A549 (cell line): ENCODE measurements around the gene KRTAP1-4. TPM values are rescaled to one million over a fixed set of nuclear protein-coding genes. Genes with fewer than 3 reads are reported as not detected.

Experiments used
- ATAC-seq, 2 experiments: fragments of 200-7000 bp in 1 of 2; fragments of >200 bp in 1 of 2; cut with Nextera tagmentation in 1 of 2; cut with Tn5 transposase in 1 of 2; 3 replicates each; pipeline versions ENCODE4 v1.8.0 to v1.9.1; 2018 to 2020; ENCODE audit warnings: mild to moderate bottlenecking in 1 of 2, moderate library complexity in 1 of 2
- CTCF ChIA-PET: fragments of 300-600 bp; sonication (Branson Sonifier 250); formaldehyde crosslinking; extraction: SDS; loops from one replicate; lab custom pipeline; 2021; ENCODE audit warnings: antibody characterized with exemption, inconsistent platforms; lab: Yijun Ruan, JAX
- POLR2A ChIA-PET: fragments of 350-600 bp; formaldehyde crosslinking; extraction: SDS; loops from one replicate; lab custom pipeline; 2021; ENCODE audit warnings: antibody characterized with exemption, inconsistent platforms; lab: Yijun Ruan, JAX
- DNase-seq, 2 experiments: peaks; one replicate each; pipeline versions ENCODE4 v3.0.0 to v3.0.0-alpha.2; 2011 to 2016; ENCODE audit warnings: low read depth in 1 of 2, low spot score in 1 of 2
- FAIRE-seq: peaks from 2 replicates; lab custom pipeline; 2011; peaks lifted over from hg19 to GRCh38; lab: Jason Lieb, UNC
- H3K27ac ChIP-seq, 2 experiments: fragments of >200 bp; sonication (Bioruptor Twin); formaldehyde crosslinking; 3 replicates each; pipeline ENCODE4 v1.5.1; 2016 to 2017
- H3K4me1 ChIP-seq: fragments of >200 bp; sonication (Bioruptor Twin); formaldehyde crosslinking; 3 replicates; pipeline ENCODE4 v1.6.1; 2016
- H3K4me2 ChIP-seq: fragments of >200 bp; sonication (Bioruptor Twin); formaldehyde crosslinking; 3 replicates; pipeline ENCODE4 v1.6.1; 2016
- H3K4me3 ChIP-seq: fragments of >200 bp; sonication (Bioruptor Twin); formaldehyde crosslinking; 3 replicates; pipeline ENCODE4 v1.5.1; 2016
- H3K9me3 ChIP-seq: fragments of >200 bp; sonication (Bioruptor Twin); formaldehyde crosslinking; 3 replicates; pipeline ENCODE4 v1.6.1; 2016
- CBX2 ChIP-seq: fragments of 200-600 bp; sonication (generic); IDR thresholded peaks from 2 replicates; pipeline ENCODE4 v1.6.1; 2016; ENCODE audit warnings: low read depth, mild to moderate bottlenecking, borderline replicate concordance
- ELK1 ChIP-seq: fragments of 150-350 bp; IDR thresholded peaks from 2 replicates; pipeline ENCODE4 v1.6.1; 2014; ENCODE audit warnings: low read depth, mild to moderate bottlenecking, low read length
- ESRRA ChIP-seq: fragments of 150-350 bp; IDR thresholded peaks from 2 replicates; pipeline ENCODE4 v1.6.1; 2014; ENCODE audit warnings: mild to moderate bottlenecking, low read length, borderline replicate concordance
- FOXS1 ChIP-seq: fragments of 250-450 bp; sonication (Bioruptor Pico); IDR thresholded peaks from 2 replicates; pipeline ENCODE4 v1.5.0; 2020; ENCODE audit warnings: mild to moderate bottlenecking, moderate library complexity
- GATA3 ChIP-seq: IDR thresholded peaks from 2 replicates; pipeline ENCODE4 v1.6.1; 2012; ENCODE audit warnings: borderline replicate concordance
- HES2 ChIP-seq: fragments of >200 bp; sonication (Bioruptor Twin); formaldehyde crosslinking; IDR thresholded peaks from 2 replicates; pipeline ENCODE4 v1.6.1; 2016
- MAX ChIP-seq: IDR thresholded peaks from 2 replicates; pipeline ENCODE4 v1.6.1; 2012
- PHF8 ChIP-seq: fragments of 200-600 bp; sonication (generic); IDR thresholded peaks from 2 replicates; pipeline ENCODE4 v1.6.1; 2016; ENCODE audit warnings: low read depth, mild to moderate bottlenecking, antibody characterized with exemption, moderate library complexity, borderline replicate concordance
- RAD21 ChIP-seq, 2 experiments: fragments of >200 bp in 1 of 2; sonication (Bioruptor Twin) in 1 of 2; formaldehyde crosslinking in 1 of 2; IDR thresholded peaks in 1 of 2; conservative IDR thresholded peaks in 1 of 2; 2 replicates in 1 of 2; 3 replicates in 1 of 2; pipeline ENCODE4 v1.6.1; 2012 to 2018; ENCODE audit warnings: inconsistent platforms in 1 of 2
- TFCP2L1 ChIP-seq: fragments of 250-450 bp; sonication (Bioruptor Pico); IDR thresholded peaks from 2 replicates; pipeline ENCODE4 v1.5.0; 2021; ENCODE audit warnings: mild to moderate bottlenecking
- USF2 ChIP-seq: fragments of 450-650 bp; IDR thresholded peaks from 2 replicates; pipeline ENCODE4 v1.6.1; 2014; ENCODE audit warnings: antibody characterized with exemption
- WGBS: methylation state at CpG from one replicate; pipeline ENCODE4 v1.1.6; 2017; ENCODE audit errors: missing lambda C conversion rate; 5-methylcytosine and 5-hydroxymethylcytosine counted together
- polyA plus RNA-seq, 4 experiments: library from polyadenylated mRNA; depleted of rRNA in 3 of 4; stranded (reverse); fragments of >200 nt; fragmentation: RNase III in 1 of 4; extraction: RNeasy Plus Mini Kit Qiagen cat#74134 plus additional on column Dnase treatment in 1 of 4; gene quantifications; 2 replicates in 3 of 4; 3 replicates in 1 of 4; pipeline ENCODE4 v1.2.3, GENCODE V29; 2011 to 2017
- small RNA-seq, 6 experiments: library from RNA; depleted of rRNA; stranded (forward); fragments of <200 nt; gene quantifications; one replicate each; pipeline ENCODE3, GENCODE V24; 2012
- TF ChIP-seq, protein P1 (sequence below): fragments of >200 bp; sonication (Bioruptor Twin); formaldehyde crosslinking; IDR thresholded peaks from 3 replicates; pipeline ENCODE4 v1.6.1; 2016
- TF ChIP-seq, protein P2 (sequence below): fragments of 200-600 bp; sonication (generic); IDR thresholded peaks from 2 replicates; pipeline ENCODE4 v1.6.1; 2016; ENCODE audit warnings: antibody characterized with exemption, mild to moderate bottlenecking, moderate library complexity

KRTAP1-4 gene
- polyA plus RNA-seq, 2 of the 4 experiments (the other 2 are of a cell fraction) = not detected

DNA sequence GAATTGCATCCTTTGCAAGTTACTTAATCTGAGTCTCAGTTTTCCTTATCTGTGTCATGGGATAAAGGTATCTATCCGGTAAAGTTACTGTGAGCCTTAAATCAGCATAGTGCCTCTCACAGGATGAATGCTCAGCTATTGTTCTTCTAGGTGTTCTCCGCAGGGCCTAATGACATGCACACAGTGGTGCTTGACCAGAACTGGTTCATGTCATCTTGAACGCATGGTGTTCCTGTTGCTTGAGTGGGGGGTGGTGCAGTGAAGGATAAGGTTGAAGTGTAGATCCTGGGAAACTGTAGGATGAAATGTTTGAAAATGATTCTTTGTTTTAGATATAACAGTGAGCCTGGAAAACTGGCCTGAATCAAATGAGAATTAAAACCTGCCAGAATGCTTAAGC is 49.9 kb downstream of the KRTAP1-4 start:
- Histone ChIP-seq H3K27ac (no peak overlapping the region), H3K4me2 (no peak overlapping the region), H3K4me1 (no peaks in the 10 kb centered on the region), H3K4me3 (no peak overlapping the region), H3K9me3 (no peaks in the 10 kb centered on the region)
- POLR2A ChIA-PET = no interaction called here
- no peak for TF ChIP-seq TFCP2L1 (CRISPR knock-in tag)
- no peak for TF ChIP-seq GATA3
- TF ChIP-seq CBX2 = no peak
- TF ChIP-seq HES2 = no peak
- TF ChIP-seq, protein P1, sequence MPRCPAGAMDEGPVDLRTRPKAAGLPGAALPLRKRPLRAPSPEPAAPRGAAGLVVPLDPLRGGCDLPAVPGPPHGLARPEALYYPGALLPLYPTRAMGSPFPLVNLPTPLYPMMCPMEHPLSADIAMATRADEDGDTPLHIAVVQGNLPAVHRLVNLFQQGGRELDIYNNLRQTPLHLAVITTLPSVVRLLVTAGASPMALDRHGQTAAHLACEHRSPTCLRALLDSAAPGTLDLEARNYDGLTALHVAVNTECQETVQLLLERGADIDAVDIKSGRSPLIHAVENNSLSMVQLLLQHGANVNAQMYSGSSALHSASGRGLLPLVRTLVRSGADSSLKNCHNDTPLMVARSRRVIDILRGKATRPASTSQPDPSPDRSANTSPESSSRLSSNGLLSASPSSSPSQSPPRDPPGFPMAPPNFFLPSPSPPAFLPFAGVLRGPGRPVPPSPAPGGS = no peak
- no peak for TF ChIP-seq PHF8
- no peak for TF ChIP-seq FOXS1
- no peak for TF ChIP-seq ELK1
- TF ChIP-seq ESRRA = no peak
- TF ChIP-seq USF2 = no peak
- no peak for TF ChIP-seq RAD21 (conservative IDR thresholded peaks at IDR 0.05 in 1 of 2, IDR thresholded peaks at IDR 0.05 in 1 of 2)
- no peak for TF ChIP-seq MAX
- TF ChIP-seq, protein P2, sequence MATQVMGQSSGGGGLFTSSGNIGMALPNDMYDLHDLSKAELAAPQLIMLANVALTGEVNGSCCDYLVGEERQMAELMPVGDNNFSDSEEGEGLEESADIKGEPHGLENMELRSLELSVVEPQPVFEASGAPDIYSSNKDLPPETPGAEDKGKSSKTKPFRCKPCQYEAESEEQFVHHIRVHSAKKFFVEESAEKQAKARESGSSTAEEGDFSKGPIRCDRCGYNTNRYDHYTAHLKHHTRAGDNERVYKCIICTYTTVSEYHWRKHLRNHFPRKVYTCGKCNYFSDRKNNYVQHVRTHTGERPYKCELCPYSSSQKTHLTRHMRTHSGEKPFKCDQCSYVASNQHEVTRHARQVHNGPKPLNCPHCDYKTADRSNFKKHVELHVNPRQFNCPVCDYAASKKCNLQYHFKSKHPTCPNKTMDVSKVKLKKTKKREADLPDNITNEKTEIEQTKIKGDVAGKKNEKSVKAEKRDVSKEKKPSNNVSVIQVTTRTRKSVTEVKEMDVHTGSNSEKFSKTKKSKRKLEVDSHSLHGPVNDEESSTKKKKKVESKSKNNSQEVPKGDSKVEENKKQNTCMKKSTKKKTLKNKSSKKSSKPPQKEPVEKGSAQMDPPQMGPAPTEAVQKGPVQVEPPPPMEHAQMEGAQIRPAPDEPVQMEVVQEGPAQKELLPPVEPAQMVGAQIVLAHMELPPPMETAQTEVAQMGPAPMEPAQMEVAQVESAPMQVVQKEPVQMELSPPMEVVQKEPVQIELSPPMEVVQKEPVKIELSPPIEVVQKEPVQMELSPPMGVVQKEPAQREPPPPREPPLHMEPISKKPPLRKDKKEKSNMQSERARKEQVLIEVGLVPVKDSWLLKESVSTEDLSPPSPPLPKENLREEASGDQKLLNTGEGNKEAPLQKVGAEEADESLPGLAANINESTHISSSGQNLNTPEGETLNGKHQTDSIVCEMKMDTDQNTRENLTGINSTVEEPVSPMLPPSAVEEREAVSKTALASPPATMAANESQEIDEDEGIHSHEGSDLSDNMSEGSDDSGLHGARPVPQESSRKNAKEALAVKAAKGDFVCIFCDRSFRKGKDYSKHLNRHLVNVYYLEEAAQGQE = no peak
- CTCF ChIA-PET = interaction anchor here (0.8 to 2.1 kb wide), 6 partner anchors 17 to 683 kb away, joined by 3 to 6 read pairs (median 3); no protein-coding TSS in a partner anchor
- ATAC-seq (no peak), DNase-seq (no peak), FAIRE-seq (no peak)
- 84% methylated on average over 3 of the region's 3 CpGs for WGBS

Small RNA genes within 50 kb of the gene (small RNA-seq; reads per million reads assigned to genes)
- gene KRTAP3-4P = 0 reads per million in 6 experiments

Other genes starting within 250 kb of the KRTAP1-4 start
Only the 30 nearest of the 38 such genes appear.
- gene KRT12, start 163.0 kb downstream of the KRTAP1-4 start, polyA plus RNA-seq (2011; rRNA removed) = not detected in 2 replicates
- not detected in 3 replicates for gene KRT12, start 163.0 kb downstream of the KRTAP1-4 start, polyA plus RNA-seq (2017; fragmentation: RNase III; extraction: RNeasy Plus Mini Kit Qiagen cat#74134 plus additional on column Dnase treatment)
- 0.28 and 0.34 TPM in 2 replicates for gene KRT20, start 145.0 kb downstream of the KRTAP1-4 start, polyA plus RNA-seq (2011; rRNA removed)
- gene KRT20, start 145.0 kb downstream of the KRTAP1-4 start, polyA plus RNA-seq (2017; fragmentation: RNase III; extraction: RNeasy Plus Mini Kit Qiagen cat#74134 plus additional on column Dnase treatment) = not detected in 3 replicates
- not detected in 2 replicates for gene KRT23, start 92.5 kb downstream of the KRTAP1-4 start, polyA plus RNA-seq (2011; rRNA removed)
- gene KRT23, start 92.5 kb downstream of the KRTAP1-4 start, polyA plus RNA-seq (2017; fragmentation: RNase III; extraction: RNeasy Plus Mini Kit Qiagen cat#74134 plus additional on column Dnase treatment) = not detected in 3 replicates
- gene KRT39, start 63.2 kb downstream of the KRTAP1-4 start, polyA plus RNA-seq (2011; rRNA removed) = not detected in 2 replicates
- gene KRT39, start 63.2 kb downstream of the KRTAP1-4 start, polyA plus RNA-seq (2017; fragmentation: RNase III; extraction: RNeasy Plus Mini Kit Qiagen cat#74134 plus additional on column Dnase treatment) = not detected in 3 replicates
- gene KRT40, start 45.9 kb downstream of the KRTAP1-4 start, polyA plus RNA-seq (2011; rRNA removed) = not detected in 2 replicates
- not detected in 3 replicates for gene KRT40, start 45.9 kb downstream of the KRTAP1-4 start, polyA plus RNA-seq (2017; fragmentation: RNase III; extraction: RNeasy Plus Mini Kit Qiagen cat#74134 plus additional on column Dnase treatment)
- not detected in 2 replicates for gene KRTAP3-3, start 36.0 kb downstream of the KRTAP1-4 start, polyA plus RNA-seq (2011; rRNA removed)
- not detected in 3 replicates for gene KRTAP3-3, start 36.0 kb downstream of the KRTAP1-4 start, polyA plus RNA-seq (2017; fragmentation: RNase III; extraction: RNeasy Plus Mini Kit Qiagen cat#74134 plus additional on column Dnase treatment)
- not detected in 2 replicates for gene KRTAP3-2, start 30.3 kb downstream of the KRTAP1-4 start, polyA plus RNA-seq (2011; rRNA removed)
- not detected in 3 replicates for gene KRTAP3-2, start 30.3 kb downstream of the KRTAP1-4 start, polyA plus RNA-seq (2017; fragmentation: RNase III; extraction: RNeasy Plus Mini Kit Qiagen cat#74134 plus additional on column Dnase treatment)
- gene KRTAP3-1, start 21.1 kb downstream of the KRTAP1-4 start, polyA plus RNA-seq (2011; rRNA removed) = not detected in 2 replicates
- not detected in 3 replicates for gene KRTAP3-1, start 21.1 kb downstream of the KRTAP1-4 start, polyA plus RNA-seq (2017; fragmentation: RNase III; extraction: RNeasy Plus Mini Kit Qiagen cat#74134 plus additional on column Dnase treatment)
- gene KRTAP1-5, start 3.0 kb downstream of the KRTAP1-4 start, polyA plus RNA-seq (2011; rRNA removed) = not detected in 2 replicates
- gene KRTAP1-5, start 3.0 kb downstream of the KRTAP1-4 start, polyA plus RNA-seq (2017; fragmentation: RNase III; extraction: RNeasy Plus Mini Kit Qiagen cat#74134 plus additional on column Dnase treatment) = not detected in 3 replicates
- not detected in 2 replicates for gene KRTAP1-3, start 4.7 kb upstream of the KRTAP1-4 start, polyA plus RNA-seq (2011; rRNA removed)
- gene KRTAP1-3, start 4.7 kb upstream of the KRTAP1-4 start, polyA plus RNA-seq (2017; fragmentation: RNase III; extraction: RNeasy Plus Mini Kit Qiagen cat#74134 plus additional on column Dnase treatment) = not detected in 3 replicates
- gene KRTAP1-1, start 11.3 kb upstream of the KRTAP1-4 start, polyA plus RNA-seq (2011; rRNA removed) = not detected in 2 replicates
- not detected in 3 replicates for gene KRTAP1-1, start 11.3 kb upstream of the KRTAP1-4 start, polyA plus RNA-seq (2017; fragmentation: RNase III; extraction: RNeasy Plus Mini Kit Qiagen cat#74134 plus additional on column Dnase treatment)
- not detected in 2 replicates for gene KRTAP2-1, start 17.1 kb upstream of the KRTAP1-4 start, polyA plus RNA-seq (2011; rRNA removed)
- gene KRTAP2-1, start 17.1 kb upstream of the KRTAP1-4 start, polyA plus RNA-seq (2017; fragmentation: RNase III; extraction: RNeasy Plus Mini Kit Qiagen cat#74134 plus additional on column Dnase treatment) = not detected in 3 replicates
- not detected in 2 replicates for gene KRTAP2-2, start 25.0 kb upstream of the KRTAP1-4 start, polyA plus RNA-seq (2011; rRNA removed)
- gene KRTAP2-2, start 25.0 kb upstream of the KRTAP1-4 start, polyA plus RNA-seq (2017; fragmentation: RNase III; extraction: RNeasy Plus Mini Kit Qiagen cat#74134 plus additional on column Dnase treatment) = not detected in 3 replicates
- gene KRTAP2-3, start 29.9 kb upstream of the KRTAP1-4 start, polyA plus RNA-seq (2011; rRNA removed) = not detected in 2 replicates
- 0.10 TPM in 1 of 3 replicates, not detected in the others for gene KRTAP2-3, start 29.9 kb upstream of the KRTAP1-4 start, polyA plus RNA-seq (2017; fragmentation: RNase III; extraction: RNeasy Plus Mini Kit Qiagen cat#74134 plus additional on column Dnase treatment)
- not detected in 2 replicates for gene KRTAP2-4, start 35.7 kb upstream of the KRTAP1-4 start, polyA plus RNA-seq (2011; rRNA removed)
- not detected in 3 replicates for gene KRTAP2-4, start 35.7 kb upstream of the KRTAP1-4 start, polyA plus RNA-seq (2017; fragmentation: RNase III; extraction: RNeasy Plus Mini Kit Qiagen cat#74134 plus additional on column Dnase treatment)
- not detected in 2 replicates for gene KRTAP4-7, start 54.0 kb upstream of the KRTAP1-4 start, polyA plus RNA-seq (2011; rRNA removed)
- not detected in 3 replicates for gene KRTAP4-7, start 54.0 kb upstream of the KRTAP1-4 start, polyA plus RNA-seq (2017; fragmentation: RNase III; extraction: RNeasy Plus Mini Kit Qiagen cat#74134 plus additional on column Dnase treatment)
- not detected in 2 replicates for gene KRTAP4-8, start 67.9 kb upstream of the KRTAP1-4 start, polyA plus RNA-seq (2011; rRNA removed)
- gene KRTAP4-8, start 67.9 kb upstream of the KRTAP1-4 start, polyA plus RNA-seq (2017; fragmentation: RNase III; extraction: RNeasy Plus Mini Kit Qiagen cat#74134 plus additional on column Dnase treatment) = not detected in 3 replicates
- not detected in 2 replicates for gene KRTAP4-16, start 72.0 kb upstream of the KRTAP1-4 start, polyA plus RNA-seq (2011; rRNA removed)
- not detected in 3 replicates for gene KRTAP4-16, start 72.0 kb upstream of the KRTAP1-4 start, polyA plus RNA-seq (2017; fragmentation: RNase III; extraction: RNeasy Plus Mini Kit Qiagen cat#74134 plus additional on column Dnase treatment)
- gene KRTAP4-9, start 75.2 kb upstream of the KRTAP1-4 start, polyA plus RNA-seq (2011; rRNA removed) = not detected in 2 replicates
- gene KRTAP4-9, start 75.2 kb upstream of the KRTAP1-4 start, polyA plus RNA-seq (2017; fragmentation: RNase III; extraction: RNeasy Plus Mini Kit Qiagen cat#74134 plus additional on column Dnase treatment) = not detected in 3 replicates
- not detected in 2 replicates for gene KRTAP4-11, start 88.2 kb upstream of the KRTAP1-4 start, polyA plus RNA-seq (2011; rRNA removed)
- gene KRTAP4-11, start 88.2 kb upstream of the KRTAP1-4 start, polyA plus RNA-seq (2017; fragmentation: RNase III; extraction: RNeasy Plus Mini Kit Qiagen cat#74134 plus additional on column Dnase treatment) = not detected in 3 replicates
- gene KRTAP4-12, start 94.0 kb upstream of the KRTAP1-4 start, polyA plus RNA-seq (2011; rRNA removed) = not detected in 2 replicates
- gene KRTAP4-12, start 94.0 kb upstream of the KRTAP1-4 start, polyA plus RNA-seq (2017; fragmentation: RNase III; extraction: RNeasy Plus Mini Kit Qiagen cat#74134 plus additional on column Dnase treatment) = not detected in 3 replicates
- not detected in 2 replicates for gene KRTAP4-6, start 110.3 kb upstream of the KRTAP1-4 start, polyA plus RNA-seq (2011; rRNA removed)
- not detected in 3 replicates for gene KRTAP4-6, start 110.3 kb upstream of the KRTAP1-4 start, polyA plus RNA-seq (2017; fragmentation: RNase III; extraction: RNeasy Plus Mini Kit Qiagen cat#74134 plus additional on column Dnase treatment)
- gene KRTAP4-5, start 119.6 kb upstream of the KRTAP1-4 start, polyA plus RNA-seq (2011; rRNA removed) = not detected in 2 replicates
- gene KRTAP4-5, start 119.6 kb upstream of the KRTAP1-4 start, polyA plus RNA-seq (2017; fragmentation: RNase III; extraction: RNeasy Plus Mini Kit Qiagen cat#74134 plus additional on column Dnase treatment) = not detected in 3 replicates
- not detected in 2 replicates for gene KRTAP4-4, start 130.6 kb upstream of the KRTAP1-4 start, polyA plus RNA-seq (2011; rRNA removed)
- not detected in 3 replicates for gene KRTAP4-4, start 130.6 kb upstream of the KRTAP1-4 start, polyA plus RNA-seq (2017; fragmentation: RNase III; extraction: RNeasy Plus Mini Kit Qiagen cat#74134 plus additional on column Dnase treatment)
- gene KRTAP4-3, start 138.0 kb upstream of the KRTAP1-4 start, polyA plus RNA-seq (2011; rRNA removed) = not detected in 2 replicates
- gene KRTAP4-3, start 138.0 kb upstream of the KRTAP1-4 start, polyA plus RNA-seq (2017; fragmentation: RNase III; extraction: RNeasy Plus Mini Kit Qiagen cat#74134 plus additional on column Dnase treatment) = not detected in 3 replicates
- not detected in 2 replicates for gene KRTAP4-2, start 148.0 kb upstream of the KRTAP1-4 start, polyA plus RNA-seq (2011; rRNA removed)
- gene KRTAP4-2, start 148.0 kb upstream of the KRTAP1-4 start, polyA plus RNA-seq (2017; fragmentation: RNase III; extraction: RNeasy Plus Mini Kit Qiagen cat#74134 plus additional on column Dnase treatment) = not detected in 3 replicates
- 0.32 TPM in 2 replicates for gene KRTAP4-1, start 154.7 kb upstream of the KRTAP1-4 start, polyA plus RNA-seq (2011; rRNA removed)
- gene KRTAP4-1, start 154.7 kb upstream of the KRTAP1-4 start, polyA plus RNA-seq (2017; fragmentation: RNase III; extraction: RNeasy Plus Mini Kit Qiagen cat#74134 plus additional on column Dnase treatment) = 0.12 TPM in 2 of 3 replicates, not detected in the other
- not detected in 2 replicates for gene KRTAP9-1, start 159.7 kb upstream of the KRTAP1-4 start, polyA plus RNA-seq (2011; rRNA removed)
- not detected in 3 replicates for gene KRTAP9-1, start 159.7 kb upstream of the KRTAP1-4 start, polyA plus RNA-seq (2017; fragmentation: RNase III; extraction: RNeasy Plus Mini Kit Qiagen cat#74134 plus additional on column Dnase treatment)
- not detected in 2 replicates for gene KRTAP9-2, start 196.5 kb upstream of the KRTAP1-4 start, polyA plus RNA-seq (2011; rRNA removed)
- not detected in 3 replicates for gene KRTAP9-2, start 196.5 kb upstream of the KRTAP1-4 start, polyA plus RNA-seq (2017; fragmentation: RNase III; extraction: RNeasy Plus Mini Kit Qiagen cat#74134 plus additional on column Dnase treatment)
- not detected in 2 replicates for gene KRTAP9-3, start 202.3 kb upstream of the KRTAP1-4 start, polyA plus RNA-seq (2011; rRNA removed)
- not detected in 3 replicates for gene KRTAP9-3, start 202.3 kb upstream of the KRTAP1-4 start, polyA plus RNA-seq (2017; fragmentation: RNase III; extraction: RNeasy Plus Mini Kit Qiagen cat#74134 plus additional on column Dnase treatment)